Heart left ventricle (tissue), 16 donors: ENCODE data around the gene PLCB1. TPM values are rescaled to one million over a fixed set of nuclear protein-coding genes. Genes with fewer than 3 reads are reported as not detected.

Source experiments
- ATAC-seq, 4 donors: fragments of 200-7000 bp; cut with Tn5 transposase; one replicate each; pipeline ENCODE4 v1.9.1; 2020 to 2022; ENCODE audit warnings: moderate library complexity in 4 of 4, mild to moderate bottlenecking in 3 of 4, moderate number of reproducible peaks in 1 of 4
- DNase-seq, 5 donors: peaks; one replicate each; pipeline ENCODE4 v3.0.0-alpha.2; 2020
- H3K27ac ChIP-seq, 12 donors: fragments of 200-600 bp; sonication (generic) in 4 of 12; one replicate each; pipeline versions ENCODE4 v1.5.0 to v1.8.0; 2016 to 2022; ENCODE audit warnings: mild to moderate bottlenecking in 2 of 12
- H3K27me3 ChIP-seq, 9 donors: fragments of 200-600 bp; sonication (generic) in 2 of 9; one replicate each; pipeline versions ENCODE4 v1.5.1 to v1.8.0; 2016 to 2022; ENCODE audit warnings: mild to moderate bottlenecking in 3 of 9
- H3K36me3 ChIP-seq, 9 donors: fragments of 200-600 bp; sonication (generic) in 2 of 9; one replicate each; pipeline versions ENCODE4 v1.5.0 to v1.8.0; 2018 to 2022; ENCODE audit warnings: mild to moderate bottlenecking in 2 of 9
- H3K4me1 ChIP-seq, 12 donors: fragments of 200-600 bp; sonication (generic) in 4 of 12; one replicate each; pipeline versions ENCODE4 v1.5.0 to v1.8.0; 2016 to 2022; ENCODE audit warnings: mild to moderate bottlenecking in 3 of 12
- H3K4me3 ChIP-seq, 12 donors: fragments of 200-600 bp; sonication (generic) in 4 of 12; one replicate each; pipeline versions ENCODE4 v1.5.0 to v1.8.0; 2017 to 2022; ENCODE audit warnings: mild to moderate bottlenecking in 9 of 12, moderate library complexity in 4 of 12
- H3K9me3 ChIP-seq, 12 donors: fragments of 200-600 bp; sonication (generic) in 4 of 12; one replicate each; pipeline versions ENCODE4 v1.5.0 to v1.8.0; 2016 to 2022; ENCODE audit warnings: mild to moderate bottlenecking in 1 of 12
- CTCF ChIP-seq, 12 donors: fragments of 200-600 bp; sonication (generic) in 4 of 12; IDR thresholded peaks; one replicate each; pipeline versions ENCODE4 v1.5.0 to v1.8.0; 2018 to 2022; ENCODE audit warnings: antibody characterized with exemption in 12 of 12, mild to moderate bottlenecking in 5 of 12
- POLR2A ChIP-seq, 2 donors: fragments of 450-650 bp; IDR thresholded peaks; one replicate each; pipeline ENCODE4 v1.6.1; 2017; ENCODE audit warnings: antibody characterized with exemption in 2 of 2, mild to moderate bottlenecking in 2 of 2, moderate library complexity in 2 of 2
- WGBS, 4 donors: extraction: QIAGEN DNeasy Blood & Tissue Kit in 2 of 4; methylation state at CpG; one replicate each; pipeline versions ENCODE4 v1.1.5 to v1.1.7; 2013 to 2018; 5-methylcytosine and 5-hydroxymethylcytosine counted together
- intact Hi-C, 10 donors: fragments of 100-400 bp; cut with DNase I; formaldehyde crosslinking; loops; one replicate each; pipeline versions ENCODE4 v1.11.1 to v1.14.2; 2022
- polyA plus RNA-seq, 2 donors: library from polyadenylated mRNA; stranded (reverse); fragments of 200-250 nt; gene quantifications; one replicate each; pipeline ENCODE4 v1.2.3, GENCODE V29; 2013
- total RNA-seq, 9 donors: library from RNA; depleted of rRNA in 2 of 9; stranded (reverse); fragments of >200 nt in 2 of 9; fragmentation: NEBNext Ultra II Directional in 3 of 9; extraction: Animal tissue kit (Norgen Biotek cat#: 25700) in 3 of 9; gene quantifications; one replicate each; pipeline versions ENCODE4 v1.1.0 to v1.2.4, GENCODE V29; 2016 to 2023
- donor health status: ischemic (EF 13 %, LVEDD 7.1; RV severe dilation, severe dysfunction).
- donor health status: healthy with polysubstance abuse.
- donor health status: DM: no; HTN: yes; CAD: no.
- donor health status: DM: no; HTN: no; CAD: no.
- donor health status: ischemic (EF 25% LVEDD 6.9; RV normal size, moderate dysfunction).
- donor health status: ischemic (EF 25% LVEDD 5.7; RV mildly dilated, moderate dysfunction).
- donor health status: healthy.
- donor health status: DM: yes; HTN: yes; CAD: no.
- donor health status: ischemic (EF 35%, LVEDD 5.7; RV mildly dilated, moderate dysfunction).
- donor health status: nonischemic (EF 11% LVEDD 7.7; RV severe dilation, severe dysfunction).
- donor health status: DM: yes; HTN: yes; CAD: no.
- donor health status: PGD.
- donor health status: ischemic (EF 29% LVEDD 5.4; RV normal size, mild dysfunction).
- donor health status: nonischemic (EF 23%, LVEDD 6.1; RV moderate dilation, normal function).

The PLCB1 gene
- total and polyA plus RNA-seq, 11 donors = 2.5 to 12.1 (median 7.4) TPM

GRCh38 chr20:8809107-8809953, 677.3 kb downstream of the PLCB1 start:
- WGBS, 4 donors = 91 to 96% (median 94%) methylated on average over 14 of the region's 14 CpGs
- Histone ChIP-seq H3K4me1 (peaks cover 0 to 16% (median 0%) of the 10 kb centered on the region in 12 donors), H3K27ac (no peak overlapping the region), H3K36me3 (no peaks in the 10 kb centered on the region), H3K4me3 (no peak overlapping the region), H3K27me3 (no peaks in the 10 kb centered on the region), H3K9me3 (no peaks in the 10 kb centered on the region)
- no peak for ATAC-seq
- no peak for DNase-seq
- intact Hi-C loops = loop anchor here in 1 of 10 donors (1.0 kb wide), 1 partner anchor 10 kb away; no protein-coding TSS in a partner anchor
- no peak for TF ChIP-seq POLR2A (IDR thresholded peaks at IDR 0.05)
- TF ChIP-seq CTCF (IDR thresholded peaks at IDR 0.05) = no peak

GRCh38 chr20:8811801-8812594, 679.9 kb downstream of the PLCB1 start:
- Histone ChIP-seq H3K36me3 (no peaks in the 10 kb centered on the region), H3K4me3 (no peak overlapping the region), H3K27ac (peak overlapping the region in 9 of 12 donors; percentile 16 to 64 (median 36)), H3K9me3 (no peaks in the 10 kb centered on the region), H3K27me3 (no peaks in the 10 kb centered on the region), H3K4me1 (peaks cover 0 to 16% (median 0%) of the 10 kb centered on the region in 12 donors)
- TF ChIP-seq CTCF (IDR thresholded peaks at IDR 0.05) = no peak
- TF ChIP-seq POLR2A (IDR thresholded peaks at IDR 0.05) = no peak
- DNase-seq (no peak), ATAC-seq (no peak)
- intact Hi-C loops = no loop called here
- 92 to 94% (median 92%) methylated on average over 11 of the region's 11 CpGs for WGBS, 4 donors

GRCh38 chr20:8812817-8813216, 680.8 kb downstream of the PLCB1 start:
- peak overlapping the region in 8 of 12 donors; percentile 16 to 64 (median 34) for H3K27ac ChIP-seq
- peaks cover 0 to 15% (median 0%) of the 10 kb centered on the region in 12 donors for H3K4me1 ChIP-seq
- TF ChIP-seq CTCF (IDR thresholded peaks at IDR 0.05) = no peak
- no peak for TF ChIP-seq POLR2A (IDR thresholded peaks at IDR 0.05)
- intact Hi-C loops = loop anchor here in 1 of 10 donors (1.0 kb wide), 1 partner anchor 12 kb away; no protein-coding TSS in a partner anchor
- ATAC-seq = peak; percentile 58 to 88 (median 78)
- H3K4me3 ChIP-seq = no peak overlapping the region
- 52 to 71% (median 57%) methylated on average over 7 of the region's 7 CpGs for WGBS, 4 donors
- H3K27me3 ChIP-seq = no peaks in the 10 kb centered on the region
- H3K9me3 ChIP-seq = no peaks in the 10 kb centered on the region
- no peaks in the 10 kb centered on the region for H3K36me3 ChIP-seq
- DNase-seq = peak in 4 of 5 donors; percentile 13 to 47 (median 20)

- TF ChIP-seq POLR2A (IDR thresholded peaks at IDR 0.05) (no peak), CTCF (IDR thresholded peaks at IDR 0.05) (no peak)
- 47 to 62% (median 59%) methylated on average over 4 of the region's 4 CpGs for WGBS, 4 donors
- no peaks in the 10 kb centered on the region for H3K27me3 ChIP-seq
Observed at GRCh38 chr20:8815208-8815607, 683.1 kb downstream of the PLCB1 start.

More at GRCh38 chr20:8815208-8815607, 683.1 kb downstream of the PLCB1 start:
- H3K36me3 ChIP-seq = no peaks in the 10 kb centered on the region
- DNase-seq = no peak
- intact Hi-C loops = no loop called here
- H3K4me3 ChIP-seq = no peak overlapping the region
- no peaks in the 10 kb centered on the region for H3K9me3 ChIP-seq
- peaks cover 0 to 11% (median 0%) of the 10 kb centered on the region in 12 donors for H3K4me1 ChIP-seq
- no peak overlapping the region for H3K27ac ChIP-seq
- peak in 1 of 4 donors; percentile 22 for ATAC-seq
